ENCODE results near the gene TCF25.

DNA sequence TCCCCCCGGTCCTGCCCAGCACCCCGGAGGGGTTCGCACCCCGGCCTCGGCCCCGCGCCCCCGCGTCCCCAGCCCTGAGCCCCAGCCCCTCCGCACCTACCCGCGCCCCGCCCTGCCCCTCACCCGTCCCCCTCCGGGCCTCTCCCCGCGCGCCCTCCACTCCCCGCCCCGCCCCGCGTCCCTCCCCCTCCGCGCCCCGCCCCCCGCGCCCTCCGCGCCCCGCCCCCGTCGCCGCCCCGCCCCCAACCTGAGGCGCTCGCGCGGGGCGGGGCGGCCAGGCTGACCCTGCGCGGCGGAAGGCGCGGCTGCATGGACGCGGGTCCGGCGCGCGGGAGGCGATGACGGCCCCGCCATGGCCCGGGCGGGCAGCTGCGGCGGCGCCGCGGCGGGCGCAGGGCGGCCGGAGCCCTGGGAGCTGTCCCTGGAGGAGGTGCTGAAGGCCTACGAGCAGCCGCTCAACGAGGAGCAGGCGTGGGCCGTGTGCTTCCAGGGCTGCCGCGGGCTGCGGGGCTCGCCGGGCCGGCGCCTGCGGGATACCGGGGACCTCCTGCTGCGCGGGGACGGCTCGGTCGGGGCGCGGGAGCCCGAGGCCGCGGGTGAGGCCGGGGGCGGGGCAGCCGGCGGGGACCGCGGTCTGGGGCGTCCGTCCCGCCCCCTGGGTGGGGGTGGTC lies 45.1 kb upstream of the TCF25 start, which contains the start of gene SPIRE2:
- TF ChIP-seq EZH2 (IDR thresholded peaks at IDR 0.05; ENCODE audit: insufficient read depth, low read length), result no peak
- TF ChIP-seq, protein P1, sequence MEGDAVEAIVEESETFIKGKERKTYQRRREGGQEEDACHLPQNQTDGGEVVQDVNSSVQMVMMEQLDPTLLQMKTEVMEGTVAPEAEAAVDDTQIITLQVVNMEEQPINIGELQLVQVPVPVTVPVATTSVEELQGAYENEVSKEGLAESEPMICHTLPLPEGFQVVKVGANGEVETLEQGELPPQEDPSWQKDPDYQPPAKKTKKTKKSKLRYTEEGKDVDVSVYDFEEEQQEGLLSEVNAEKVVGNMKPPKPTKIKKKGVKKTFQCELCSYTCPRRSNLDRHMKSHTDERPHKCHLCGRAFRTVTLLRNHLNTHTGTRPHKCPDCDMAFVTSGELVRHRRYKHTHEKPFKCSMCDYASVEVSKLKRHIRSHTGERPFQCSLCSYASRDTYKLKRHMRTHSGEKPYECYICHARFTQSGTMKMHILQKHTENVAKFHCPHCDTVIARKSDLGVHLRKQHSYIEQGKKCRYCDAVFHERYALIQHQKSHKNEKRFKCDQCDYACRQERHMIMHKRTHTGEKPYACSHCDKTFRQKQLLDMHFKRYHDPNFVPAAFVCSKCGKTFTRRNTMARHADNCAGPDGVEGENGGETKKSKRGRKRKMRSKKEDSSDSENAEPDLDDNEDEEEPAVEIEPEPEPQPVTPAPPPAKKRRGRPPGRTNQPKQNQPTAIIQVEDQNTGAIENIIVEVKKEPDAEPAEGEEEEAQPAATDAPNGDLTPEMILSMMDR (IDR thresholded peaks at IDR 0.05; ENCODE audit: insufficient read depth, low read depth, low read length), result no peak

All from astrocyte (in vitro differentiated cells and primary cell).